Stimulated activated naive CD8-positive, alpha-beta T cell treated with anti-CD3 and anti-CD28 coated beads, Interleukin-15, Interleukin-2, amounts not matched to agents 100 U/mL and 50 U/mL, for 24 hours (primary cell): ENCODE data around the gene PCDH10.
"Not testable (repeated sequence)": the region's sequence is repeated elsewhere in the genome, so short reads cannot be mapped to it uniquely, and the experiment has no call there.

ENCODE experiments used
- ATAC-seq: fragments of 150-1000 bp; cut with Tn5 transposase; one replicate; pipeline ENCODE4 v1.10.0; 2021
- DNase-seq: peaks from one replicate; pipeline ENCODE4 v3.0.0; 2021

Gene PCDH10

DNA sequence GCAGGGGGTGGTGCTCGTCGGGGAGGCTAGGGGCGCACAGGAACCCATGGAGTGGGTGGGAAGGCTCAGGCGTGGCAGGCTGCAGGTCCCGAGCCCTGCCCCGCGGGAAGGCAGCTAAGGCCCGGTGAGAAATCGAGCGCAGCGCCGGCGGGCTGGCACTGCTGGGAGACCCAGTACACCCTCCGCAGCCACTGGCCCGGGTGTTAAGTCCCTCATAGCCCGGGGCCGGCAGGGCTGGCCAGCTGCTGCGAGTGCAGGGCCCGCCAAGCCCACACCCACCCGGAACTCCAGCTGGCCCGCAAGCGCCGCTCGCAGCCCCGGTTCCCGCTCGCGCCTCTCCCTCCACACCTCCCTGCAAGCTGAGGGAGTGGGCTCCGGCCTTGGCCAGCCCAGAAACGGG is 91.4 kb downstream of the PCDH10 start:
- not testable (repeated sequence) for ATAC-seq, DNase-seq
